ENCODE results near the gene GAL3ST1. TPM values are rescaled to one million over a fixed set of nuclear protein-coding genes. Genes with fewer than 3 reads are reported as not detected.

The GAL3ST1 gene
- total RNA-seq, 1 donor from 2014 or later, result 11.4 TPM

- TF ChIP-seq, protein P1, sequence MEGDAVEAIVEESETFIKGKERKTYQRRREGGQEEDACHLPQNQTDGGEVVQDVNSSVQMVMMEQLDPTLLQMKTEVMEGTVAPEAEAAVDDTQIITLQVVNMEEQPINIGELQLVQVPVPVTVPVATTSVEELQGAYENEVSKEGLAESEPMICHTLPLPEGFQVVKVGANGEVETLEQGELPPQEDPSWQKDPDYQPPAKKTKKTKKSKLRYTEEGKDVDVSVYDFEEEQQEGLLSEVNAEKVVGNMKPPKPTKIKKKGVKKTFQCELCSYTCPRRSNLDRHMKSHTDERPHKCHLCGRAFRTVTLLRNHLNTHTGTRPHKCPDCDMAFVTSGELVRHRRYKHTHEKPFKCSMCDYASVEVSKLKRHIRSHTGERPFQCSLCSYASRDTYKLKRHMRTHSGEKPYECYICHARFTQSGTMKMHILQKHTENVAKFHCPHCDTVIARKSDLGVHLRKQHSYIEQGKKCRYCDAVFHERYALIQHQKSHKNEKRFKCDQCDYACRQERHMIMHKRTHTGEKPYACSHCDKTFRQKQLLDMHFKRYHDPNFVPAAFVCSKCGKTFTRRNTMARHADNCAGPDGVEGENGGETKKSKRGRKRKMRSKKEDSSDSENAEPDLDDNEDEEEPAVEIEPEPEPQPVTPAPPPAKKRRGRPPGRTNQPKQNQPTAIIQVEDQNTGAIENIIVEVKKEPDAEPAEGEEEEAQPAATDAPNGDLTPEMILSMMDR (conservative IDR thresholded peaks at IDR 0.05; ENCODE audit: low read depth, low read length), result no peak
Observed at GRCh38 chr22:30519842-30520425, 54.5 kb downstream of the GAL3ST1 start.

DNA sequence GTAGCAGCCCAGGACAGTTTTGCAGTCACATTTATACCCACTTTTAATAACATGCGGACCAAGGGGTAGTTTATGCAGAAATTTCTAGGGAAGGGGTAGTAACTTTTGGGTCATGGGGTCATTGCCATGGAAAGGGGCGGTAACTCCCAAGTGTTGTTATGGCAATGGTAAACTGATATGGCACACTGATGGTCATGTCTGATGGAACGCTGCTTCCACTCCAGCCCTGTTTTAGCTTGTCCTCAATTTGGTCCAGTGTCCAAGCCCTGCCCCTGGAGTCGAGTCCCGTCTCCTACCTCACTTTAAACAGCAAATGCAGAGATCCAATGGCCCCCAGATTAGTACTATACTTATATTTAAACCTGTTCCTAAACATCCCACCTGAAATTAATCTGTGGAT, 57.7 kb downstream of the GAL3ST1 start:
- no peak for DNase-seq (ENCODE audit: low read depth)
- TF ChIP-seq, protein P1 (conservative IDR thresholded peaks at IDR 0.05; ENCODE audit: low read depth, low read length), result no peak
- no peak overlapping the region for H3K4me3 ChIP-seq (ENCODE audit: low read depth, low read length)

More at GRCh38 chr22:30519842-30520425, 54.5 kb downstream of the GAL3ST1 start:
- no peak overlapping the region for H3K4me3 ChIP-seq (ENCODE audit: low read depth, low read length)
- DNase-seq (ENCODE audit: low read depth), result no peak

GRCh38 chr22:30516273-30516672, 58.2 kb downstream of the GAL3ST1 start:
- no peak overlapping the region for H3K4me3 ChIP-seq (ENCODE audit: low read depth, low read length)
- no peak for DNase-seq (ENCODE audit: low read depth)
- TF ChIP-seq, protein P1 (conservative IDR thresholded peaks at IDR 0.05; ENCODE audit: low read depth, low read length), result no peak

DNA sequence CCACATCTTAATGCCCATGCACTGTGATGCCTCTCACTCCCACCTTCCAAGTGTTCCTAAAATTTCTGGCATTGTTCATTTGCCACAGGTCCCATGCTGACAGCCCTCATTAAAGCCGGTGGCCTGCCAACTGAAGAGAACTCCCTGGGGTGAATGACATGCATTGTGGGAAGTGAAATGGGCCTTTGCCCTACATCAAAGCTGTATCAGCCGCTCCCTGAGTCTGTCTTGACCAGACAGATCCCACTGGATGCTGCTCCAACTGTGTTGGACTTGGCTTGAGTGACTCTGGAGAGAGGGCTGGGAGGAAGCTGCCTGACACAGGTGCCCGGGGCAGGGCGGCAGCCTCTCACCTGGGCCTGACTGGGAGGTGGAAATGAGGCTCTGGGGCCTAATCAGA, 60.2 kb downstream of the GAL3ST1 start:
- TF ChIP-seq, protein P1 (conservative IDR thresholded peaks at IDR 0.05; ENCODE audit: low read depth, low read length), result no peak
- no peak for DNase-seq (ENCODE audit: low read depth)
- no peak overlapping the region for H3K4me3 ChIP-seq (ENCODE audit: low read depth, low read length)

DNA sequence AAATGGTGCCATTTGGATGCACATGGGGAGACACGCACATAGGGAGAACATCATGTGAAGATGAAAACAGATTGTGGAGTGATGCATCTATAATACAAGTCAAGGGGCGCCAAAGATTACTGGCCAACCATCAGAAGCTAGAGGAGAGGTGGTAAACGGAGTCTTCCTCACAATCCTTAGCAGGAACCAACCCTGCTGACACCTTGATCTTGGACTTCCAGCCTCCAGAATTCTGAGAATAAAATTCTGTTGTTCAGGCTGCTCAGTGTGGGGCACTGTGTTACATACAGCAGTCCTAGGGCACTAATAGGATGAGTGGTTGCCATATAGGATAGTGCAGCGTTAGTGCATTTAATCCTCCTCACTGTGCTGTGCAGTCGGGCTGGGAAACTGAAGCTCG, 61.0 kb downstream of the GAL3ST1 start:
- TF ChIP-seq, protein P1 (conservative IDR thresholded peaks at IDR 0.05; ENCODE audit: low read depth, low read length), result no peak
- H3K4me3 ChIP-seq (ENCODE audit: low read depth, low read length), result no peak overlapping the region
- no peak for DNase-seq (ENCODE audit: low read depth)

DNA sequence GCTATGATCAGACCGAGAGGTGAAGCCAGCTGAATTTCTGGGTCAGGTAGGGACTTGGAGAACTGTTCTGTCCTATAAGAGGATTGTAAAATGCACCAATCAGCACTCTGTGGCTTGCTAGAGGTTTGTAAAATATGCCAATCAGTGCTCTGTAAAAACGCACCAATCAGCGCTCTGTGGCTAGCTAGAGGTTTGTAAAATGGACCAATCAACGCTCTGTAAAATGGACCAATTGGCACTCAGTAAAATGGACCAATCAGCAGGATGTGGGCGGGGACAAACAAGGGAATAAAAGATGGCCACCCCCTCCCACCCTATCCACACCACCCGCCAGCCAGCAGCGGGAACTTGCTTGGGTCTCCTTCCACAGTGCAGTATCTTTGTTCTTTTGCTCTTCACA, 62.6 kb downstream of the GAL3ST1 start:
- H3K4me3 ChIP-seq (ENCODE audit: low read depth, low read length), result no peak overlapping the region
- no peak for DNase-seq (ENCODE audit: low read depth)
- TF ChIP-seq, protein P1 (conservative IDR thresholded peaks at IDR 0.05; ENCODE audit: low read depth, low read length), result no peak

- TF ChIP-seq, protein P1 (conservative IDR thresholded peaks at IDR 0.05; ENCODE audit: low read depth, low read length), result no peak
- DNase-seq (ENCODE audit: low read depth), result no peak
- no peak overlapping the region for H3K4me3 ChIP-seq (ENCODE audit: low read depth, low read length)
Observed at GRCh38 chr22:30511109-30511508, 63.4 kb downstream of the GAL3ST1 start.
